HEK293 (cell line): ENCODE measurements around the gene CRYBB1.

Experiments used
- CTCF ChIA-PET: fragments of 350-600 bp; formaldehyde crosslinking; extraction: SDS; loops from one replicate; lab custom pipeline; 2021; ENCODE audit warnings: antibody characterized with exemption; lab: Yijun Ruan, JAX
- POLR2A ChIA-PET: fragments of 300-600 bp; formaldehyde crosslinking; extraction: SDS; loops from one replicate; lab custom pipeline; 2020; ENCODE audit warnings: antibody characterized with exemption, inconsistent platforms; lab: Yijun Ruan, JAX
- H3K27ac ChIP-seq: fragments of 200-500 bp; sonication (Bioruptor generic); 2 replicates; pipeline ENCODE4 v1.5.1; 2014; ENCODE audit warnings: low read depth, low read length, control low read depth, inconsistent platforms; ENCODE audit errors: extremely low read depth
- H3K36me3 ChIP-seq, 2 experiments: fragments of 200-500 bp in 1 of 2; sonication (Bioruptor generic) in 1 of 2; 1 replicate in 1 of 2; 2 replicates in 1 of 2; pipeline ENCODE4 v1.5.1; 2014 to 2017; ENCODE audit warnings: inconsistent platforms in 2 of 2, low read length in 2 of 2; ENCODE audit not compliant: control insufficient read depth in 2 of 2, insufficient read depth in 1 of 2
- H3K4me1 ChIP-seq: fragments of 200-500 bp; sonication (Bioruptor generic); 2 replicates; pipeline ENCODE4 v1.5.1; 2014; ENCODE audit warnings: mild to moderate bottlenecking, low read length, inconsistent platforms; ENCODE audit not compliant: control insufficient read depth, insufficient read depth
- H3K4me3 ChIP-seq: 2 replicates; pipeline ENCODE4 v1.5.1; 2011; ENCODE audit warnings: low read depth, mild to moderate bottlenecking, control low read depth, low read length, moderate library complexity
- H3K9me3 ChIP-seq: fragments of 200-500 bp; sonication (Bioruptor generic); 2 replicates; pipeline ENCODE4 v1.5.1; 2014; ENCODE audit warnings: low read depth, low read length, inconsistent platforms; ENCODE audit not compliant: control insufficient read depth, insufficient read depth
- KLF10 ChIP-seq: fragments of 450-650 bp; IDR thresholded peaks from 2 replicates; pipeline ENCODE4 v1.5.1; 2018; ENCODE audit warnings: missing biosample characterization, mild to moderate bottlenecking, missing genetic modification characterization
- MEIS1 ChIP-seq: sonication (generic); formaldehyde crosslinking; IDR thresholded peaks from 2 replicates; pipeline ENCODE4 v1.8.1; 2022; ENCODE audit warnings: missing genetic modification reagents, mild to moderate bottlenecking, borderline replicate concordance
- SETDB1 ChIP-seq: IDR thresholded peaks from one replicate; pipeline ENCODE4 v1.6.1; 2017; ENCODE audit warnings: mild to moderate bottlenecking, low read length, moderate library complexity, mixed read lengths; ENCODE audit not compliant: insufficient read length
- SP3 ChIP-seq: fragments of 450-650 bp; formaldehyde crosslinking; IDR thresholded peaks from 2 replicates; pipeline ENCODE4 v1.5.1; 2016; ENCODE audit warnings: missing biosample characterization, missing genetic modification characterization
- ZBTB7A ChIP-seq: fragments of 450-650 bp; formaldehyde crosslinking; IDR thresholded peaks from 2 replicates; pipeline ENCODE4 v1.5.1; 2016; ENCODE audit warnings: low read depth, missing biosample characterization, missing genetic modification characterization
- ZFP37 ChIP-seq: fragments of 450-650 bp; formaldehyde crosslinking; IDR thresholded peaks from 2 replicates; pipeline ENCODE4 v1.5.1; 2016; ENCODE audit warnings: missing biosample characterization, missing genetic modification characterization
- ZFP41 ChIP-seq: fragments of 450-650 bp; formaldehyde crosslinking; IDR thresholded peaks from 2 replicates; pipeline ENCODE4 v1.5.1; 2016; ENCODE audit warnings: missing biosample characterization, missing genetic modification characterization, borderline replicate concordance
- ZNF146 ChIP-seq: fragments of 450-650 bp; formaldehyde crosslinking; IDR thresholded peaks from 2 replicates; pipeline ENCODE4 v1.5.1; 2016; ENCODE audit warnings: missing biosample characterization, missing genetic modification characterization
- ZNF174 ChIP-seq: fragments of 450-650 bp; formaldehyde crosslinking; IDR thresholded peaks from 2 replicates; pipeline ENCODE4 v1.5.0; 2017; ENCODE audit warnings: missing biosample characterization, mild to moderate bottlenecking, missing genetic modification characterization
- ZNF211 ChIP-seq: fragments of 450-650 bp; formaldehyde crosslinking; IDR thresholded peaks from 2 replicates; pipeline ENCODE4 v1.5.1; 2016; ENCODE audit warnings: low read depth, missing biosample characterization, missing genetic modification characterization
- ZNF311 ChIP-seq: fragments of 450-650 bp; formaldehyde crosslinking; IDR thresholded peaks from 2 replicates; pipeline ENCODE4 v1.5.1; 2017; ENCODE audit warnings: missing biosample characterization, missing genetic modification characterization, borderline replicate concordance
- ZNF549 ChIP-seq: fragments of 450-650 bp; IDR thresholded peaks from 2 replicates; pipeline ENCODE4 v1.5.1; 2018; ENCODE audit warnings: missing biosample characterization, missing genetic modification characterization, mild to moderate bottlenecking, inconsistent platforms, moderate library complexity
- ZNF621 ChIP-seq: fragments of 450-650 bp; formaldehyde crosslinking; IDR thresholded peaks from 2 replicates; pipeline ENCODE4 v1.5.1; 2017; ENCODE audit warnings: missing biosample characterization, missing genetic modification characterization
- ZNF664 ChIP-seq: fragments of 450-650 bp; formaldehyde crosslinking; IDR thresholded peaks from 2 replicates; pipeline ENCODE4 v1.5.1; 2016; ENCODE audit warnings: missing biosample characterization, missing genetic modification characterization
- ZNF76 ChIP-seq: fragments of 450-650 bp; formaldehyde crosslinking; IDR thresholded peaks from 2 replicates; pipeline ENCODE4; 2016; ENCODE audit warnings: low read depth, missing biosample characterization, missing genetic modification characterization, borderline replicate concordance
- ZNF785 ChIP-seq: fragments of 450-650 bp; formaldehyde crosslinking; IDR thresholded peaks from 2 replicates; pipeline ENCODE4 v1.5.1; 2016; ENCODE audit warnings: missing biosample characterization, missing genetic modification characterization
- ZSCAN5A ChIP-seq: fragments of 450-650 bp; formaldehyde crosslinking; IDR thresholded peaks from 2 replicates; pipeline ENCODE4 v1.5.1; 2016; ENCODE audit warnings: missing biosample characterization, missing genetic modification characterization
- TF ChIP-seq, protein P1 (sequence below): fragments of 450-650 bp; formaldehyde crosslinking; IDR thresholded peaks from 2 replicates; pipeline ENCODE4 v1.5.1; 2016; ENCODE audit warnings: missing biosample characterization, missing genetic modification characterization
- TF ChIP-seq, protein P2 (sequence below): fragments of 450-650 bp; formaldehyde crosslinking; IDR thresholded peaks from 2 replicates; pipeline ENCODE4 v1.5.1; 2016; ENCODE audit warnings: missing biosample characterization, missing genetic modification characterization
- TF ChIP-seq, protein P3 (sequence below): fragments of 450-650 bp; formaldehyde crosslinking; IDR thresholded peaks from 2 replicates; pipeline ENCODE4 v1.5.1; 2017; ENCODE audit warnings: missing biosample characterization, missing genetic modification characterization

The CRYBB1 gene

DNA sequence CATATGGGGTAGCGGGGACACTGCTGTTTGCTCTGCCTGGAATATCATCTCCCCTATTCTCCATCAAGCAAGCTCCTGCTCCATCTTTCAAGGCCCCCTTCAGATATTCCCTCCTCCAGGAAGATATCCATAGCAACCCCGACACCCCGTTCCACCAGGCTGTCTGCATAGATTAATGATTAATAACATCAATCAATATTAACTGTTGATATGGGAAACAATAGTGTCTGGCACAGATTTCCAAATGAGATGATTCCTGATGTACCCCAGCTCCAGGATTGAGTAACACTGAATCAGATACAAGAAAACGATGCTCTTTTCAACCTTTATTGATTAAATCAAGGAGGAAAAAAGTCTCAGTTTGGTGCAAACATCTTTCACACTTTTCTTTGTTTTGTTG is 20.3 kb downstream of the CRYBB1 start:
- ChIA-PET POLR2A (no interaction called here), CTCF (interaction anchor here (0.6 kb wide), 1 partner anchor 19 kb away, joined by 5 read pairs; no protein-coding TSS in a partner anchor)
- Histone ChIP-seq H3K27ac (no peak overlapping the region), H3K4me1 (no peaks in the 10 kb centered on the region), H3K9me3 (no peaks in the 10 kb centered on the region), H3K4me3 (no peak overlapping the region), H3K36me3 (no peaks in the 10 kb centered on the region)
- TF ChIP-seq ZBTB7A (tag by site-specific recombination) (no peak), ZNF621 (tag by site-specific recombination) (no peak), ZNF76 (tag by site-specific recombination) (no peak), ZNF146 (no peak), ZNF549 (tag by site-specific recombination) (no peak), ZNF174 (tag by site-specific recombination) (no peak), SETDB1 (no peak), ZFP37 (tag by site-specific recombination) (no peak), ZNF785 (tag by site-specific recombination) (no peak)
- TF ChIP-seq, protein P1, sequence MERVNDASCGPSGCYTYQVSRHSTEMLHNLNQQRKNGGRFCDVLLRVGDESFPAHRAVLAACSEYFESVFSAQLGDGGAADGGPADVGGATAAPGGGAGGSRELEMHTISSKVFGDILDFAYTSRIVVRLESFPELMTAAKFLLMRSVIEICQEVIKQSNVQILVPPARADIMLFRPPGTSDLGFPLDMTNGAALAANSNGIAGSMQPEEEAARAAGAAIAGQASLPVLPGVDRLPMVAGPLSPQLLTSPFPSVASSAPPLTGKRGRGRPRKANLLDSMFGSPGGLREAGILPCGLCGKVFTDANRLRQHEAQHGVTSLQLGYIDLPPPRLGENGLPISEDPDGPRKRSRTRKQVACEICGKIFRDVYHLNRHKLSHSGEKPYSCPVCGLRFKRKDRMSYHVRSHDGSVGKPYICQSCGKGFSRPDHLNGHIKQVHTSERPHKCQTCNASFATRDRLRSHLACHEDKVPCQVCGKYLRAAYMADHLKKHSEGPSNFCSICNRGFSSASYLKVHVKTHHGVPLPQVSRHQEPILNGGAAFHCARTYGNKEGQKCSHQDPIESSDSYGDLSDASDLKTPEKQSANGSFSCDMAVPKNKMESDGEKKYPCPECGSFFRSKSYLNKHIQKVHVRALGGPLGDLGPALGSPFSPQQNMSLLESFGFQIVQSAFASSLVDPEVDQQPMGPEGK (tag by site-specific recombination): no peak

DNA sequence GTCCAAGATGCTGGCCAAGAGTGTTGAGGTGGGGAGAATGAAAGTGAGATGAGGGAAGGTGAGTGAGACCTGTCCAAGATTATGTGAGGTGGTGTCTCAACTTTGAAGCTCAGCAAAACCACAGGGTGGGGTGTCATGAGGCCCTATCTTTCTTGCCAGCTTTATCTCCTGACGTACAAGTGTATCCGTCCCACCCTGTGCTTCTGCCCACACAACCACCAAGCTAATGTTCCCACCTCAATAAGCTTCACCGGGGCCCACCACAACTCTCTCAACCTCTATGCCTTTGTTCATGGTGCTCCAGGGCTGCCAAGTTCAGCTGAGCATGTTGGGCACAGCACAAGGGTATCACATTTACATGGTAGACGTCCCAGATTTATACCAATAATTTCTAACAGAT is 20.8 kb downstream of the CRYBB1 start:
- Histone ChIP-seq H3K27ac (no peak overlapping the region), H3K9me3 (no peaks in the 10 kb centered on the region), H3K36me3 (no peaks in the 10 kb centered on the region), H3K4me1 (no peaks in the 10 kb centered on the region), H3K4me3 (no peak overlapping the region)
- ChIA-PET CTCF (interaction anchor here (1.9 kb wide), 1 partner anchor 12 kb away, joined by 5 read pairs; no protein-coding TSS in a partner anchor), POLR2A (no interaction called here)
- TF ChIP-seq, protein P2, sequence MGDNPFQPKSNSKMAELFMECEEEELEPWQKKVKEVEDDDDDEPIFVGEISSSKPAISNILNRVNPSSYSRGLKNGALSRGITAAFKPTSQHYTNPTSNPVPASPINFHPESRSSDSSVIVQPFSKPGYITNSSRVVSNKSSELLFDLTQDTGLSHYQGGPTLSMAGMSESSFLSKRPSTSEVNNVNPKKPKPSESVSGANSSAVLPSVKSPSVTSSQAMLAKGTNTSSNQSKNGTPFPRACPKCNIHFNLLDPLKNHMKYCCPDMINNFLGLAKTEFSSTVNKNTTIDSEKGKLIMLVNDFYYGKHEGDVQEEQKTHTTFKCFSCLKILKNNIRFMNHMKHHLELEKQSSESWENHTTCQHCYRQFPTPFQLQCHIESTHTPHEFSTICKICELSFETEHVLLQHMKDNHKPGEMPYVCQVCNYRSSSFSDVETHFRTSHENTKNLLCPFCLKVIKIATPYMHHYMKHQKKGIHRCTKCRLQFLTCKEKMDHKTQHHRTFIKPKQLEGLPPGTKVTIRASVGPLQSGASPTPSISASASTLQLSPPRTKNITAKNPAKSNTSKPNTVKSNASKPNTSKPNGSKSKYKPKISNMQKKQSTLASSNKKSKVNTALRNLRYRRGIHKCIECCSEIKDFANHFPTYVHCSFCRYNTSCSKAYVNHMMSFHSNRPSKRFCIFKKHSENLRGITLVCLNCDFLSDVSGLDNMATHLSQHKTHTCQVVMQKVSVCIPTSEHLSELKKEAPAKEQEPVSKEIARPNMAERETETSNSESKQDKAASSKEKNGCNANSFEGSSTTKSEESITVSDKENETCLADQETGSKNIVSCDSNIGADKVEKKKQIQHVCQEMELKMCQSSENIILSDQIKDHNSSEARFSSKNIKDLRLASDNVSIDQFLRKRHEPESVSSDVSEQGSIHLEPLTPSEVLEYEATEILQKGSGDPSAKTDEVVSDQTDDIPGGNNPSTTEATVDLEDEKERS (tag by site-specific recombination): no peak
- no peak for TF ChIP-seq SP3 (tag by site-specific recombination)
- TF ChIP-seq ZNF311 (tag by site-specific recombination): no peak
- TF ChIP-seq KLF10 (tag by site-specific recombination): no peak
- TF ChIP-seq ZSCAN5A (tag by site-specific recombination): no peak
- TF ChIP-seq ZNF211 (tag by site-specific recombination): no peak
- no peak for TF ChIP-seq ZNF664 (tag by site-specific recombination)
- TF ChIP-seq ZFP41 (tag by site-specific recombination): no peak
- TF ChIP-seq MEIS1 (CRISPR knock-in tag): no peak
- TF ChIP-seq, protein P3, sequence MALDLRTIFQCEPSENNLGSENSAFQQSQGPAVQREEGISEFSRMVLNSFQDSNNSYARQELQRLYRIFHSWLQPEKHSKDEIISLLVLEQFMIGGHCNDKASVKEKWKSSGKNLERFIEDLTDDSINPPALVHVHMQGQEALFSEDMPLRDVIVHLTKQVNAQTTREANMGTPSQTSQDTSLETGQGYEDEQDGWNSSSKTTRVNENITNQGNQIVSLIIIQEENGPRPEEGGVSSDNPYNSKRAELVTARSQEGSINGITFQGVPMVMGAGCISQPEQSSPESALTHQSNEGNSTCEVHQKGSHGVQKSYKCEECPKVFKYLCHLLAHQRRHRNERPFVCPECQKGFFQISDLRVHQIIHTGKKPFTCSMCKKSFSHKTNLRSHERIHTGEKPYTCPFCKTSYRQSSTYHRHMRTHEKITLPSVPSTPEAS (tag by site-specific recombination): no peak
